D721Med (cell line): ENCODE measurements around the gene LGR6.
"Not testable (repeated sequence)": the region's sequence is repeated elsewhere in the genome, so short reads cannot be mapped to it uniquely, and the experiment has no call there.

ENCODE experiments used
- DNase-seq: peaks from one replicate; pipeline ENCODE4 v3.0.0; 2011; ENCODE audit warnings: low spot score; ENCODE audit not compliant: insufficient read length
- FAIRE-seq: peaks from 2 replicates; lab custom pipeline; 2011; peaks lifted over from hg19 to GRCh38; lab: Jason Lieb, UNC
- TF ChIP-seq, protein P1 (sequence below): IDR thresholded peaks from 2 replicates; pipeline ENCODE4 v1.5.1; 2012; ENCODE audit warnings: mild to moderate bottlenecking, control low read depth; ENCODE audit not compliant: insufficient read depth; ENCODE audit errors: missing control alignments

Gene LGR6

DNA sequence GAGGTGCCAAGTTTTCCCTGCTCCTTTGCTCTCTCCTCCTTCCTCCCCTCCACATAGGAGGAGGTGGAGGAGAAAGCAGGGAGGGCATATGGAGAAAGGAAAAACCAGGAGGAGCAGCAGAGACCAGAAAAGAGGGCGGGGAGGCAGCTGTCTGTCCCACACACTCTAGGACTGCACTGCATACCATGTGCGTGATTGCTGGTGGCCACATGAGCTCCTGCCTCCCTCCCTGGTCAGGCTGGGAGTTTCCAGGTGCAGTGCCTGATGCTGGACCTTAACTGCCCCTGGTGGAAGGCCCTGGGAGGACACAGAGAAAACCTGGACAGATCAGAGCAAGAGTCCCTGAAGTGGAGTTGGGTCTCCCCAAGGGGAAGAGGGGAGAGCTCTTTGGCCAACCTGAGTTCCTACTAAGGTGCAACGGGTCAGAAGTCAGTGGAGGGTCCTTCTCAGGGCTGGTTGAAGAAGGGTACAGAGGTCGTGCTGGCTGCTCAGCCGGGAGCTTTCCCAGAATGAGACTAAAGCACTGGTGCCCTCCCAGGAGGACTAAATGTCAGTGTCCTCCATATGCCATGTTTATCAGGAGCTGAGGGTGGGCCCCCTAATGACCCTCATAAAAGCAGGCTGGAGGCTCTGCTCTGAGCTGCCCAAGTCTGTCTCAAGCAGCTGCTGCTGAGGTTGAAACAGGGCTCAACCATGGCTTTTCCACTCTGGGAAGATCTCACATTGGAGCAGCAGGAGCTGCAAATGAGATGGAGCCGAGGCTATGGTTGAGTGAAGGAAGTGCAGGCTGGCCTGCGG lies 3.5 kb upstream of the LGR6 start:
- DNase-seq, result no peak
- TF ChIP-seq, protein P1, sequence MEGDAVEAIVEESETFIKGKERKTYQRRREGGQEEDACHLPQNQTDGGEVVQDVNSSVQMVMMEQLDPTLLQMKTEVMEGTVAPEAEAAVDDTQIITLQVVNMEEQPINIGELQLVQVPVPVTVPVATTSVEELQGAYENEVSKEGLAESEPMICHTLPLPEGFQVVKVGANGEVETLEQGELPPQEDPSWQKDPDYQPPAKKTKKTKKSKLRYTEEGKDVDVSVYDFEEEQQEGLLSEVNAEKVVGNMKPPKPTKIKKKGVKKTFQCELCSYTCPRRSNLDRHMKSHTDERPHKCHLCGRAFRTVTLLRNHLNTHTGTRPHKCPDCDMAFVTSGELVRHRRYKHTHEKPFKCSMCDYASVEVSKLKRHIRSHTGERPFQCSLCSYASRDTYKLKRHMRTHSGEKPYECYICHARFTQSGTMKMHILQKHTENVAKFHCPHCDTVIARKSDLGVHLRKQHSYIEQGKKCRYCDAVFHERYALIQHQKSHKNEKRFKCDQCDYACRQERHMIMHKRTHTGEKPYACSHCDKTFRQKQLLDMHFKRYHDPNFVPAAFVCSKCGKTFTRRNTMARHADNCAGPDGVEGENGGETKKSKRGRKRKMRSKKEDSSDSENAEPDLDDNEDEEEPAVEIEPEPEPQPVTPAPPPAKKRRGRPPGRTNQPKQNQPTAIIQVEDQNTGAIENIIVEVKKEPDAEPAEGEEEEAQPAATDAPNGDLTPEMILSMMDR, result no peak
- no peak for FAIRE-seq

DNA sequence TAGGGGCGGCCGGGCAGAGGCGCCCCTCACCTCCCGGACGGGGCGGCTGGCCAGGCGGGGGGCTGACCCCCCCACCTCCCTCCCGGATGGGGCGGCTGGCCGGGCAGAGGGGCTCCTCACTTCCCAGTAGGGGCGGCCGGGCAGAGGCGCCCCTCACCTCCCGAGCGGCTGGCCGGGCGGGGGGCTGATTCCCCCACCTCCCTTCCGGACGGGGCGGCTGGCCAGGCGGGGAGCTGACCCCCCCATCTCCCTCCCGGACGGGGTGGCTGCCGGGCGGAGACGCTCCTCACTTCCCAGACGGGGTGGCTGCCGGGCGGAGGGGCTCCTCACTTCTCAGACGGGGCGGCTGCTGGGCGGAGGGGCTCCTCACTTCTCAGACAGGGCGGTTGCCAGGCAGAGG lies 2.2 kb upstream of the LGR6 start:
- FAIRE-seq, DNase-seq: not testable (repeated sequence)

DNA sequence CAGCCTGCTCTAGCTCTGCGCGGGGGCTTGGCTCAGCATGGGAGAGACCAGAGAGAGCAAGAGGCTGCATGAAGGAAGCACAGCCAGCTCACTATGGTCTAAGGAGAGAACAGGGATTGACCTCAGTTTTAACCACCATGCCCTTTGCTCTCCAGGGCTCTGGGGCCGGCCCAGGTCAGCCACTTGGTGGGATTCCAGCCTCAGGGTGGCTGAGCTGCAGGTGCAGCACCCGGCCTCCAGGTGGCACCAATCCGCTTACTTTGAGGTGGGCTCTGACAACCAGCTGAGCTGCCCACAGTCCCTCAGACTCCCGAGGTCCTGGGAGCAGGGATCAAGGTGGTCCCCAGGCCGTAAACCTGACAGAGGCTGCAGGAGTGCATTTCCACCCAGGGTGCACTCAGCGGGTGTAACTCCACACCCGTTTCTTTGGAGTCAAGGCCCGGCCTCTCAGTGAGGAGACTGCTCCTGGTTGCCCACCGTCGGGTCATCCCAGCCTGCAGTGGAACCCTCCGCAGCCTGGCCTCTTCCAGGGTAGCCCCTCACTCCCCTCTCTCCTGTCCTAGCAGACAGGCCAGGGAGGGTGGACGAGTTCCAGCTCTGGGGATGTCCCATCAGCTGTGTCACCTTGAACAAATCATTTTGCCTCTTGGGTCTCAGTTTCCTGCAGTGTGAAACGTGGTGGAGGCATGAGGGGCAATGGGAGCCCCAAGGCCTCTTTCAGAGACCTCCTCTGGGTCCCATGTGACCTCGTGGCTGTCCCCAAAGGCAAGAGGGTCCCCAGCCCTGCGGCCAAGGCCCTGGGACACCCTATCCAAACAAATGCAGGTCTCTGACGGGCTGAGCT lies 607 bp upstream of the LGR6 start:
- peak; percentile 87 for DNase-seq
- FAIRE-seq, result no peak
- TF ChIP-seq, protein P1, result peak; percentile 95

DNA sequence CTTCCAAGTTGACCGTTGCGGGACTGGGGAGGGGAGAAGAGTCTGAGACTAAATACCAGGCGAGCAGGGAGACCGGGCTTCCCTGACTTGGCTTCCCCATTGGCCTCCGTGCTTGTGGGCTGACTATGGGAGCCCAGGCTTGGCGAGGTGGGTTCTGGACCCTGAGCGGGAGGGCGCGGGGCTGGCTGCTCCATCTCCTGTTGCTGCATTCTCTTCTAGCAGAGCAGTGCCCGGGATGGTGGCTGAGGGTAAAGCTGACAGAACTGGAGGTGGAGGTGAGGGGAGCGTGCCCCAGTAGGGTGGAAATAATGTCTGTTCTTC lies 689 bp downstream of the LGR6 start:
- FAIRE-seq (no peak), DNase-seq (no peak)
- TF ChIP-seq, protein P1, result no peak

DNA sequence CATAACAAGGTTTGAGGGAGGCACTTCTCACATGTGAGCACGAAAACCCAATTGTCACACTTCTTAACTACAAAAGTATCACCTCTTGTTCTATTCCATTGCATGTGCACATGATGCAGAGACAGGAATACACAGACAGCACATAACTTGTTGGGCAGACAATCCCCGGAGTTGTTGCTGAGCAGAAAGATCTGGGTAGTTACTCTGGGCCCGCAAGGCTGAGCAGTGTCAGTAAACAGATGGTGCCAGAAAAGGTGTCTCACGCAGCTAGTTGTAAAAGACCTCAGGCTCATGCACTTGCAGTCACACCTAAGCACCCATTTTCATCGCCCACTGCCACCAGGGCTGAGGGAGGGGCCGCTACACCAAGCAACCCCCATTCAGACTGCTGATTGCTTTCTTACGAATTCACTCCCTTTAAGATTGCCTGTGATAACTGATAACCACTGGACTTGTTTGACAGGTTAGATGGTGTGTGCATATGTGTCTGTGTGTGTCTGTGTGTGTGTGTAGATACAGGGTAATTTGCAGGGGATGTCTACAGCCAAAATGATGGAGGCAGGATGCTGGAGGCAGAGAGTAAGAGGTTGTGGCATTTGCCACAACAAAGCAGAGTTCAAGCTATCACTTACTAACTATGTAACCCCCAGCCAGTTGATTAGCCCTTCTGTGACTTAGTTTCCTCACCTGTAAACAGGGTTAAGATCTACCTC lies 4.2 kb downstream of the LGR6 start:
- DNase-seq, result no peak
- FAIRE-seq, result peak; percentile 46
- TF ChIP-seq, protein P1, result no peak

DNA sequence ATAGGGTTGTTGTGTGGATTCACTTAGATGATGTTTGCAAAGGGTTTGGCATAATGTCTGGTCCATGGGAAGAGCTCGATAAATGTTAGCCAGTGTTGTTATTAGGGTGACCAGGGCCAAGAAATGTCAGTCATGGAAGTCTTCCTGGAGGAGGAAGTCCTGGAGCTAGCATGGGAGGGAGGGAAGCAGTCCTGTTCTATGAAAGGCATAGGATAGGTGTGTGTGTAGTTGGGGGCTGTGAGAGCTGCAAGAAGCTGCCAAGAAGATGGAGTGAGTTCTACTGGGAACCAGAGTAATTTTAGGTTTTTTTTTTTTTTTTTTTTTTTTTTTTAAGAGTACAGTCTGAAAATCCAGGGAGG lies 4.7 kb downstream of the LGR6 start:
- FAIRE-seq, result no peak
- TF ChIP-seq, protein P1, result no peak
- no peak for DNase-seq

DNA sequence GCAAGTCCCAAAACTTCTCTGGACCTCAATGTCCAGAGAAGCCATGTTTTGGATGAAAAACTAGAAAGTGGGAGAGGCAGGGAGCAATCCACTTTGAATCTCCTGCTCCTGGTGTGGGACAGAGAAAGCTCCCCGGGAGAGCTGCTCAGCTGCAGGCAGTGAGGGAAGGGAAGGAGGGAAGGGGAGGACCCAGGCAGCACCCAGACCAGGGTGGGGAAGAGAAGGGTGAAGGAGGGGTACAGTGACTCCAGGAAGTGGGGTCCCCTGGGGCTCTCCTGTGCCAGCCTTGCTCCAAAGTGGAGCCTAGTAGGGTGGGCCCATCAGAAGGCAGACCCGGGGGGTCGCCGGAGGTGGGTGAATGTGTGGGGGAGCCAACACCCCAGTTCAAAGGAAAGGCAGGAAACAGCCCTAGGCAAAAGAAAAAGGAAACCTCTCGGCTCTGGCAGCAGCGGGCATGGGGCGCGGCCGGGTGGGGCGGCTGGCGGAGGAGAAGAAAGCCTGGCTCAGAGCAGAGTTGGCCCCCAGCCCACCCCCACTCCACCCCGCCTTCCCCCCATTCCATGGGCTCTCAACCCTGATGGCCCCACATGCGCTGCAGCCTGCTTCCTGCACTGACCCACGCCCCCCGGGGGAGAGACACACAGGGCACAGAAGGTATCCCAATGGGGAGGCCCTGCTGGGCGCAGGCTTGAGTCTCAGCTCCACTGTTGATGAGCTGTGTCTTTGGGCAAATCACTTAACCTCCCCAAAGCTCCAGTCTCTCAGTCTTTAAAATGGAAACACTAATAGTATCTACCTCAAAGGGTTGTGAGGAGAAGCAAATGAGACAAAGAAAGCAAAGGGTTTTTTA lies 5.7 kb downstream of the LGR6 start:
- TF ChIP-seq, protein P1, result no peak
- DNase-seq (no peak), FAIRE-seq (no peak)
